Middle frontal gyrus (tissue), 1 donor: ENCODE data around the gene MSI2.

Experiments used
- DNase-seq: peaks from one replicate; pipeline ENCODE4 v3.0.0-alpha.2; 2015; ENCODE audit warnings: low spot score; ENCODE audit errors: extremely low spot score

Gene MSI2

DNA sequence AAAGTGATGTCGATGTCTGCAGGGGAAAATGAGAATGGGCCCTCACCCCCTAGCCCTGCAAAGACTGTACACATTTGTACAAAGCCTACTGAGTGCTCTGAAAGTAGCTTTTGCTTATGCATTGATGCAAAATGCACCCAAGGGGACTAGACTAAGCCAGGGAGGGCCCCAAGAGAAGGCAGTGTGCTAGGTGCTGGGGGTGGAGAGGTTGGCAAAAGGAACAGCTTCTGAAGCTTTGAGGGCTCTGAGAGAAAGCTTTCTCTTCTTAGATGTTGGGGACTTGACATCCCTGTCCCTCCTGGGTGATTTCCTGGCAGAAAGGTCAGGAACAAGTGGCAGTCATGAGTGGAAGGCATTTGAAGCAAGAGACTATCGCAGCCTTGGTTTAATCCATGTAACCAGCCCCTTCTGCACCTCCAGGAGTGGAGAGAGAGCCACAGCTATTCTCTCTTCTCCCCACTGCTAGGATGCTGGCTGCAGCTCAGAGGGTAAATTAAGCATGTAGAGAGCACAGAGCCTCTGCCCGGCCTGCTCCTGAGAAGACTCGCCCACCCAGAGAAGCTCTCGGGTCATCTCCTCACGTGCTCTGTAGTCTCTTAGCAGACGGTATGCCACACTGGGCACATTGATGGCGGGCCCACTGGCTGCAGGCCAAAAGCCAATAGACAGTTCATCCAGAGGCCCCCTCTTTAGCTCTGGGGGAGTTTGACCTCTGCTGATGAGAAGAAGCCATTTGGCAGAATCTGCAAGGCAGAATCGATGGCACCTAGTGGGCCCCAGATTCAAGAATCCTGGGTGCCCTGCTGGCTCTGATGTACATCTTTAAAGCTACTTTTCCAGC is 221.4 kb downstream of the MSI2 start:
- no peak for DNase-seq

DNA sequence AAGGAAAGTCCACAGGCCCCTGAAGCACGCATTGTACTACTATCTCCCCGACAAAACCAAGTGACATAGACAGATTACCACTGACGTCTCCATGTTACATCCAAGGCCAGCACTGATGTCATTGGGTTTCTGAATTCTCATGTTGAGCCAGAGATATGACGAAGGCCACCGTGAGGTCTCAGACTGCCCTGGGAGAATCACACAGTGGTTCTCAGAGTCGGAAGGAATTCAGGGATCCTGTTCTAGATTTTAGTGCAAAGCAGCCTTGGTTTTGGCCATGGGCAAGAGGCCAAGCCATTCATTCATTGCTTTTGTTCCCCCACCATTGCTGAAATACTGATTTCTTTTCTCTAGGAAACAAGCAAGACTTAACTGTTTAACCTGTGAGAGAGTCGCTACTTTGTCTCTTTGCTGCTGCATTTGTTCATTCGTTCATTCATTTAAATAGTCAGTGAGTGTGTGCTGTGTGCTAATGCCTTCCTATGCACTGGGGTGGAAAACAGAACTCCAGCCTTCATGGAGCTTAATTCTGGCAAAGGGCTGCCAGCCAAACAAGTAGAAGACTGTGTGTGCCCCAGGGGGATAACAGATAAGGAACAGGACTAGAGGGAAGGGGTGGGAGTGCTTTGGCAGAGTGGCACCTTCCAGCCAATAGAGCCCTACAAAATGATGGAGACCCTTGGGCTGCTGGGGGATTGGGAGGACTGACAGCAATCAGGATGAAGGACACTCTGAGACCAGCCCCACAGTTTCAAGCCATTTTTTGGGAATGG is 222.3 kb downstream of the MSI2 start:
- DNase-seq, result no peak

DNA sequence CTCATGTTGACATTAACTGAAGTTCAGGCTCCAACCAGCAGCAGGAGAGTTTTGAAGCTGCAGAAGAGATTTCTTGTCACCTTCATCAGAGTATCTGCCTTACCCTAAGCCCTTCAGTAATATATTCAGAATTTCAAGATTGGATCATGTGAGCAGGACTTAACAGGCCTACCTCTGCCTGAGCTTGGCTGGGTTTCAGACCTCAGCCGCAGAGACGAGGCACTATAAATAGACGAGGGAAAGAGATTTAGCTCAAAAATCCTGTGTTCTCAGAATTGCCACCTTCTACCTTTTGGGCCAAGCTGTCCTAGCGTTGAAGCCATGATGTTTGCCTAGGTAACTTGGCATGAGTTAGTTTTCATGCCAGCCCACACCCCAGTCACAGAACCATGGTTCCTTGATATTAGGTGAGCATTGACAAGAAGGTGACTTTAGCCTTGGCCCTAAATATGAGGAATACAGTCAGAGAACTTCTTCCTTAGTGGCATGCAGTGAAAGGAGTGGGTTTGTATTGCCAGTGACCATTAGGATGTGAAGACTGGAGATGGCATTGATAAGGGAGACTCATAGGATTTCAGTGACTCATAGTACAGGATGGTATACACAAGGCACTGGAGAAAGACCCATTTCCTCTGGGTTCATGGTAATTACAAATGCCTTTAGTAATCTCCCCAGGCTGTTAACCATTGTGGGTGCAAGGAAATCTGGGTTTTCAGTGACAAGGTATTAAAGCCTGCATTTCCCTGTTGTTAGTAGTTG is 224.3 kb downstream of the MSI2 start:
- no peak for DNase-seq

DNA sequence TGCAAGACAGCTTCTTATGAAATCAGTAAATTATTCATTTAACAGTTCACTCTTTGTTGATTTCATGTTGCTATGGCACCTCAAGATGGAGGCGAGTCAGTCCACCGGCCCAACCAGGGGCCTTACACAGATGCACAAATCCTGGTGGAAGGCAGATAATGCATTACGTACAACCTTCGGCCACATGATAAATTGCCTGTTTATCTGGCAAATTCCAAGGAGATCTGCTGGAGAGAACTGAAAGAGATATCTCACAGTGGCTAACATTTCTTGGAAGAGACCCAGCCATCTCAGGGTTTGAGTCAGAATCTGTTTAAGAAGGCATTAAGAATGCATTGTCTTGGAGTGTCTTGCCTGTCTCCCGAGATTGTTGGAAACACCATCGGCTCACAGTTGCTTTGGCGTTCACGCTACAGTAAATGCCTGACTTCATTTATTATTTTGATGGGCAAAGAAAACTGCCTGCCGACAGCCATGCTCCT is 225.6 kb downstream of the MSI2 start:
- DNase-seq, result no peak

DNA sequence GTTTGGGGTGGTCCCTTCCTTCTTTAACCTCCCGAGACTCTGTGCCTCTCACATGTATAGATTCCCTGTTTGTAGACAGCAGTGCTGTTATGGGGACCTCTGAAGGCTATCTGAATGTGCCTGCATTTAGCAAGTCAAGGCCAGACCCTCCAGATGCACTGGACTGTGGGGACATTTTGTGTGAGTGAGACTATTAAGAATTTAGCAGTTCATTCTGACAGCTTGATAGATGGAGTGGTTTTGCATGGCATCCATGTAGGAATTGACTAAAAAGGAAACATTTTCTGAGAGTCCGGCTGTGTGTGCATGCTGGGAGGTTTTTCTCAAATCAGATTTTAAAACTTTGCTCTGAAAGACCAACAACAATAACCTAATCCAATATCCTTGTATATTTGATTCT is 226.3 kb downstream of the MSI2 start:
- no peak for DNase-seq

DNA sequence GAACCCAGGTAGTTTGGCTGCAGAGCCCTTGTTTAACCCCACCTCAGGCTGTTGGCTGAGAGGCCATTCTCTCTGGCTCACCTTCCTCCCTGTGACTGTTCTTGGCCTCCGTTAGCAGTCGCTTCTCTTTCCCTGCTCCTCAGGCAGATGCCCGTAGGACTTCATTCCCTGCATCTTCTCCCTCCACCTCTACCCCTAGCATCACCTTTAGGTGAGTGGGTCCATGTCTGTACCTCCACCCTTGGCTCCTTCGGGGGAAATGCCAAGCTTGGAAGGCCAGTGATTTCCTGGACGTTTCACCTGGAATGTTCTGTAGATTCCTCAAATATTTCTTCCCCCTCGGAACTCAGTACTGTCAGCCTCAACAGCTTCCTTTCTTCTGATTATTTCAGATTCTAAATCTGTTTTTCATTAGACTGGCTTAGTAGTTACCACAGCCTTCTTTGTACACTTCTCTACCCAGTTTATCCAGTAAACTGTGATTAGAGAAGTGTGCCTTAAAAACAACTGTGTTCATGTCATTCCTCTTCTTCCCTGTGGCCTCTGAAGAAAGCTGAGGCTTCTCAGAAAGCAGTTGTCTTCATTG is 227.9 kb downstream of the MSI2 start:
- no peak for DNase-seq

DNA sequence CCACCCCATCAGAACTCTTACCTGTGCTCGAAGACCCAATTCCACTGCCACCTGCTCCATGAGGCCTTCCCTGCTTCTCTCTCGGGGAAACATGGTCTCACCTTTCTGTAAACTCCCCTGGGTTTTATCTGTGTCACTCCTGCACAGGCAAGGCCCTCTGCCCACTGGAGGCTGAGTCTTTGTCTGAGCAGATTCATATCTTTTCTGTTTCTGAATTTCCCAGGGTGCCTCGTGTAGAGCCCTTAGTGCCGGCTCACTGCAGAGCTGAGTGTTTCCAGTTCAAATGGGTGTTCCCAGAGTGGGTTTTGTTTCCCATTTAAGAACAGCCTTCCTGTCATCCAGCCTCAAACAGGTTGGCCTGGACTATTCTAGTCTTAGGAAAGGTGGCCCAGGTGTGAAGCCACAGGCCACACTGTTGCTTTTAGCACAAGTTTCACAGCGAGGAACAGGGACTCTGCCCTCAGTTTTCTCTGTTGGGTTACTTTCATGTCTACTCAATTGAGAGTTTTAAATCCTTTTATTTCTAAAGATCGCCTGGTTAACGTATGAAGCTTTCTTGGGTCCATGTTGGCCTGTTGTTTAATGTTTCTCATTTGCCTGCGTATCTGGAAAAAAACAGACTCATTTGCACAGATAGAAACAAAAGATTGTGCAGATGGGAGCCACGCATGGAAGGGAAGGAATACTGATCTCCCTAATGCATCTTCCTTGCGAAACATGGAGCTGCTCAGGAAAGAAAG is 228.7 kb downstream of the MSI2 start:
- DNase-seq, result no peak

DNA sequence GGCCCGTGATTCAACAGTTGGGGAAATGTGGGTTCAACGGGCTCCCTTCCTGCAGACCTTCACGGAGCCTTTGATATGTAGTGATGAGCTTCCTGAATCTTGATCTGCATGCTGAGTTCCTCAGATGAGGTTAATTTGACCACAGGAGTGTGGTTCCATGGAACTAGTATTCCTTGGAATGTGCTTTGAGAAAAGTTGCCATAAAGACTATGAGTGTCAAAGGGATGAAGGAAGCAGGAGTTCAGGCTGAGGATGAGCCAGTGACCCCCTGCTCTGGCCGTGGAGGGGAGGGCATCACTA is 229.2 kb downstream of the MSI2 start:
- DNase-seq, result no peak

DNA sequence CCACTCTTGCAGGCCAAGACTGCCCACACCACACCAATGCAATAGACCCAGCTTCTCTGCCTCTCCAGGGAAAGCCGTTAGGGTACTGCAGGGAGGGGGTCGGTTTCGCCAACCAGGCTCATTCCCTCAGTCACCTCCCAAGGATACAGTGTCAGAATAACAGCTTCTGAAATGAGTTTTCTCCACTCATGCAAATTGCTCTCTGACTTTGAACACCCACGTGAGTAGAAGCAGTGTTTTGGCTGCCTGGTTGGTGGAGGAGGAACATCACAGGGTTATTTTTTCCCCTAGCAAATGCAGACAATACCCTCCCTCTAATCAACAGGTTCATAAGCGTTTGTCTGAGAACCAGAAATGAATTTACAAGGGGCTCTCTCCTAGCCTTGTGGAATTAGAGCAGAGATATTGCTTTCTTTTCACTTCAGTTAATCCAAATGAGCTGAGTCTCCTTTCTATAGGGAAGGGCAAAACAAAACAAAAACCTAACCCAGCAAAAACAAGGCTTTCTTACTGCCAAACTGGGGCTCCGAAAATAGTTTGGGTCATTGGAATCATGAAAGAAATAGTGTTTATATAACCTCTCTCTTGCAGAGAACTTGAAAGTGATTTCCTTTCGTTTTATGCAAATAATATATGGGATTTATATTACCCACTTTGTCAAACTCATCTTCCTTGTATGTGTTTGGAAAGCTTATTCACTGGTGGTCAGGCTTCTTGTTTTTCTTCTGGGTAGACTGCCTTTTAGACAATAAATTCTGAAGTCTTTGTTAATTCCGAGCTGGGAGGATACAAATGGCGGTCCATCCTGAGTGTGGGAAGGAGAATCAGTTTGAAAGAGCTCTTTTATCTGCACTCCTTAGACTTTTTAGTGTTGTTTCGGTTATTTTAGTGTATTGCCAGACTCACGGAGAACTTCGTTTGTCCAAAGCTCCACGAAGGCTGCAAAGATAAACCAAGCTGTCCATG is 229.9 kb downstream of the MSI2 start:
- DNase-seq, result no peak

DNA sequence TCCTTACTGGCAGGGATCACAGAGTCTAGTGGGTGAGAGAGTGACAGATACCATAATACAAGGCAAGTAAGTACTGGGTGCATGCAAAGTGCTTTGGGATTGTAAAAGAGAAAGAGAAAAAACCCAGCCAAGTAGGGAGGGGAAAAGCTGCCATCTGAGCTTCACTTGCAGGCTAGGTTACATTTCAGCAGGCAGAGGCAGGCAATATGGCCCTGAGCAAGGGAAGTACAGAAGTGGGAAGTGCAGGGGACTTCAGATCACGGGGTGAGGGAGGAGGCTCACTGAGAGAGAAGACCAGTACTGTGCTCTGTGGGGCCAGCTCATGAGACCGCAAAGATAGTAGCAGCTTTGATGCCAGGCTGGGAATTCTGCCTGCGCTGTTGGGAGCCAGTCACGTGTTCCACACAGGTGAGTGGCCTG is 230.6 kb downstream of the MSI2 start:
- no peak for DNase-seq

DNA sequence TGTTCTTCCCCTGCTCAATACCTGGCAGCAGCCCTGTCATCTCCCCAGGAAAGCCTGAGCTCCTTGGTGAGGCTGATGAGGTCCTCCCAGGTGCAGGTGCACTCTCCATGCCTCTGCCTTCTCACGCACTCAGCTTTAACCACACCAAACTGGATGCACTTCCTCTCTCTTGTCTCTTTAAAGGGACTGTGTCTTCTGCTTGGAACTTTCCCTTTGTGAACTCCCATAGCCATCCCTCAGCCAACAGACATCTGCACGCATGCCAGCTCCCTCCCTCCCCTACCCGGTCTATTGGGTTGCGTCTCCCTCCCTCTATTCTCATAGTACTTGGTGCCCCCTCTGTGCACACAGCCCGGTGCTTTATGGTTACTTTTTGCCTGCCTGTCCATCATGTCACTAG is 231.2 kb downstream of the MSI2 start:
- no peak for DNase-seq

DNA sequence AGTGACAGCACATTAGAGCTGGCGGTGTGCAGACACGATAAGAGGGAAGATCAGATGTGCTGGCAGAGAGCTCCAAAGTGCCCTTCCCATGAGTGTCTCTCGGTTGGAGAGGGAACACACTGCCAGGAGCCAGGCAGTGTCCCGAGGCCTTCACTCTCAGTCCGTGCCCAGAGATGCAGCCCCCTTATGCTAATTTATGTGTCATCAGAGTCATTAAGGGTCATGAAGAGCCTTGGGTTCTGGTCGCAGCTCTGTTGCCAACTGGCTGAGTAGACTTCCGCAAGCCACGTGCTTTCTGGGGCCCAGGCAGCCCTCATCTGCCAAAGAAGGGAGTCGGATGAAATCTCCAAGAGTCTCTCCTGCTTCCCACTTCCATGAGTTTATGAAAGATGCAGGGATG is 232.5 kb downstream of the MSI2 start:
- DNase-seq, result no peak

DNA sequence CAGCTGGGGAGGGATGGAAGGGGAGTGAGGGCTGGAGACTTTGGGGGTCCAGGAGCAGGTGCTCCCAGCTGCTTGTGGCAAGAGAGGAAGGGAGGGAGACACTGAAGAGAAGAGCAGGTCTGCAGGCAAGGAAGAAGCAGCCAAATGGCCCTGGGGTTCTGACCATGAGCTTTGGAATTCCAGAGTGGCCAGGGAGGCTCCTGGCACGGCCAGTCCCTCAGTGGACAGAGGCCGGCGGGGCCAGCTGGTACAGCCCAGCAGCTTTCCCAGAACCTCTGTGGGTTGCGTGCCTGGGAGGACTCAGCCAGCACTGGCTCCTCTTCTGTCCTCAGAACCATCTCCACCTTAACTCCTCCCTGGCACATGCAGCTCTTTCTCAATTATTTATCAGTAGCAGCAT is 233.0 kb downstream of the MSI2 start:
- DNase-seq, result no peak

DNA sequence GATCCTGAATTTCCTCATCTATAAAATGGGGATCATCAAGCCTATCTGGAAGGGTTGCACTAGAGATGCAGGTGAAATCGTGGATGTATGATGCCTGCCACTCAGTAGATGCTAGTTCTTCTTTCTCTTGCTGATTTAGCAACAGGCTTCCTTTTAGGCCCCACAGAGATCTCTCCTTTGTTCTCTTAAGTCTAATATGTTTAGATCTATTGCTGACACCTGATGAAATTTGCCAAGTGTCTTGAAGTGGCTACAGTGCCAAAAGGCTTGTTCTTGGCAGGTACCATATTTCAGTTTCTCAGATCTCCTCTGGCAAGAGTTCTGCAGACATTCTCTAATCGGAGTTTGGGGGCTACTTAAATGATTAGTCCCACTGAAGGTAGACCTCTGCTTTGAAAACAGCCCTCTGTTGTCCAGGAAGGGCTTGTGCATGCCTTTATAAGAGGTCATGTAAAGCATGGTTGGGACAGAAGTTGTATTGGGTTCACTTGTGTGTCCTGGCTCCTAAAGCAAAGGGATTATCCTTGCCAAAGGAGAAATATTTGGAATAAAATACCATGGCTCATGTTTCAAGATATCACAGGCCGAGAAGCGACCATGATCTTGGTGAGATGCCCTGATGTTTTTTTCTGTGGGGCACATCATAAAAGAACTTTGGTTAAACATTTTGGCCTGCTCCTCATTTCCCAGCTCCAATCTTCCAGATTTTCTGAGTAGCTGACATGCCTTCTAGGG is 234.0 kb downstream of the MSI2 start:
- no peak for DNase-seq

DNA sequence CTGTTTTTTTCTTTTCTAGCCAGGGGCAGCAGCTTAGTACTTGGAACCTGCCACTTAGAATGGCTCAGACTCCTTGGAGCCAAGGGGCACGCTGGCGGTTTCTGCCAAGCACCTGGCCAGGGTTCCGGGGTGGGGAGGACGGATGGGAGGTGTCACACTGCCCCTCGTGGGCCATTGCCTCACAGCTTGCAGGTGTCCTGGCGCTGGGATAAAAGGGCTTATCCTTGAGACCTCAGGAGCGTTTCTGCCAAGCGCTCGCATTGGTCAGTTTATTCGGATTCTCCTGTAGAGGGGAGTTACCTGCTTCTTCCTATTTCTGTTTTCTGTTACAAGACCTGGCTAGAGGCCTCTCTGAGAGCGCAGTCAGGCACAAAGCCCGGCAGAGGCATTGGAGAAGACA is 234.6 kb downstream of the MSI2 start:
- DNase-seq, result no peak

DNA sequence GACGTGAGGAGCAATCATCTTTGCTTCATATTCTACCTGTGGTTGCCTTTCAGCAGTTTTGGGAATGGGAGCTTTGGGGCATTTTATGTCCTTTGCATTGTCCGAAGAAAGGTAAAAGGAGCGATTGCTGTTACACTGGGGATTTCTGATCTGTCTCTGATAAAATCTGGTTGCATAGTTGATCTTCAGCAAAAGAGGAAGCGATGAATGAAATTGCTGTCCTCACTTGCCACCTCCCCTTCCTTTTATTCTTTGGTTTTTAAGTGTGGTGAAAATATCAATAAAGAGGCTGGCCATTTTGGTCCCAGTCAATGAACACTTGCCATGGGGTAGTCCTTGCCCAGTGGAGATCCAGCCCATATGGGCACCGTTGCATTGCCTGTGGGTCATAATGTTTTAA is 236.8 kb downstream of the MSI2 start:
- DNase-seq, result no peak

DNA sequence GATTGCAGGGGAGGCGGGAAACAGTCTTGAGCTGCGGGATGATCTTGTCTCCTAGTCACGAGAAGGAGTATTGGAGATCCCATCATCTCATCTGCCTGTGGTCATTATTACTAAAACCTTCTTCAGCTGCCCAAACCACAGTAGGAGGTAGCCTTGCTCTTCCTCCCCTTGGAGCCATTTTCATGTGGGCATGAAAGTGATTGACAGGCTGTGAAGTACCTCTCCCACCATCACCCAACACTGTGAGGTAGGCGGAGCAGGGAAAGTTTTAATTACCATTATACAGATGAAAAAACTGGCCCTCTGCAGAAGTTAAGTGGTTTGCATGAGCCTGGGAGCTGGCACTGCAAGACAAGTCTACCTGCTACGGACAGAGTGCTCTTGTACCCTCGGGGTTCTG is 237.3 kb downstream of the MSI2 start:
- DNase-seq, result no peak

DNA sequence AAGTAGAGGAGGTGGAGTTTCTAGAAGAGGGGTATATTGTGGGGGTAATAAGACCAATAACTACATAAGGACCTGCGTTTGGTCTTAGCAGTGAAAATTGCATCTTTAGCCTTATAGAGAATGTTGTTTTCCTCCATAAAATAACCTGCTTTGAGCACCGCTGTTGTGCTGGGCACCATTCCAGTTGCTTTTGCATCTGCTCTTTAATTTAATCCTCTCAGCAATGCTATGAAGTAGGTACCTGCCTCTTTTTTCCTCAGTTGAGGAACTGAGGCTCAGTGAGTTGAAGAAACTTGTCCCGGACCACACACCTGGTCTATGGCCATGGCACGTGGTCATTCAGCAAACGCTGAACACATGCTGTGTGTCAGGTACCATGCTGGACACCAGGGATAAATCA is 238.1 kb downstream of the MSI2 start:
- no peak for DNase-seq

DNA sequence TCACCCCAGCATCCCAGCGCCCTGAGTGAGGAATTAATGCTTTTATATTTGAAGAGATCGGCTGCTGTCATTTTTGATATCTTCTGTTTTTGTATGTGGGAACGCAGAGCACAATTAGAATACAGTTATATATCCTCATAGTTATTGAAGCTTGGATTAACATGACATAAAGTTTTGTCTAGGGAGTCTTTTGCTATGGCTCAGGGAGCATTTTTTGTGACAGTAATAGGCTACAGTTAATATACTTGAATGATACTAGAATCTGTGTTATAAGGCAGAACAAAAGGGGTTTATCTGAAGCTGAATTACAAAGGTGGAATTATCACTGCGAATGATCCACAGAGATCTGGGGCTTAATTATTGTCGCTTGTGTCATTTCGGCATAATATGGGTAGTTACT is 239.4 kb downstream of the MSI2 start:
- no peak for DNase-seq
